ENCODE measurements around the gene CLEC10A.
"Not testable (repeated sequence)": the region's sequence is repeated elsewhere in the genome, so short reads cannot be mapped to it uniquely, and the experiment has no call there.

GRCh38 chr17:7089570-7089969, 9.5 kb upstream of the CLEC10A start:
- not testable (repeated sequence) for TF ChIP-seq ZNF274 (IDR thresholded peaks at IDR 0.05; ENCODE audit: low read depth, low read length); YY1 (IDR thresholded peaks at IDR 0.05; ENCODE audit: insufficient read depth, insufficient read length)

Data from NT2/D1 (cell line).